ENCODE results near the gene ZNF77. TPM values are rescaled to one million over a fixed set of nuclear protein-coding genes. Genes with fewer than 3 reads are reported as not detected.

Gene ZNF77
- polyA plus RNA-seq, 1 of the 3 experiments (the other 2 are of a cell fraction) = 4.4 TPM

DNA sequence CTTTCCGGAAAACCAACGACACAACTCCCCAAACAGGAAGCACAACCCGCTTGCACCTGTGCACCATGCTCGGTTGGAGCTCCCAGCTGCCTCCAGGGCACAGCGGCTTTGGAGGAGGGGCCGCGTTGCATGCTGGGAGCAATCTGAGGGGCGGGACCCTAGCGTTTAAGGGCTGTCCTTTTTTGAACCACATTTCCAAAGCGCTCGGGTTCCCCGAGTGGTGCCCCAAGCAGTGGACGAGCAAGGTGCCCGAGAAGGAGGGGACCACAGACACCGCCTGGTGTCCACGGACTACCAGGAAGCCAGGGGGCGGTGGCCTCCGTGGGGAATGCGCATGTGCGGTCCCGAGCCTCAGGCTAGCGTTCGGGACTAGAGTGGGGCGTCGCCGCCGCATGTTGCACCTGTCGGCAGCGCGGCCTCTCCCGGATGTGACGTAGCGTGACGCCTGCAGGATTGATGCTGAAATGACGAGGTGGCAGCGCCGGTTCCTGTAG lies 56.0 kb downstream of the ZNF77 start (continued):
- TF ChIP-seq, protein P1, sequence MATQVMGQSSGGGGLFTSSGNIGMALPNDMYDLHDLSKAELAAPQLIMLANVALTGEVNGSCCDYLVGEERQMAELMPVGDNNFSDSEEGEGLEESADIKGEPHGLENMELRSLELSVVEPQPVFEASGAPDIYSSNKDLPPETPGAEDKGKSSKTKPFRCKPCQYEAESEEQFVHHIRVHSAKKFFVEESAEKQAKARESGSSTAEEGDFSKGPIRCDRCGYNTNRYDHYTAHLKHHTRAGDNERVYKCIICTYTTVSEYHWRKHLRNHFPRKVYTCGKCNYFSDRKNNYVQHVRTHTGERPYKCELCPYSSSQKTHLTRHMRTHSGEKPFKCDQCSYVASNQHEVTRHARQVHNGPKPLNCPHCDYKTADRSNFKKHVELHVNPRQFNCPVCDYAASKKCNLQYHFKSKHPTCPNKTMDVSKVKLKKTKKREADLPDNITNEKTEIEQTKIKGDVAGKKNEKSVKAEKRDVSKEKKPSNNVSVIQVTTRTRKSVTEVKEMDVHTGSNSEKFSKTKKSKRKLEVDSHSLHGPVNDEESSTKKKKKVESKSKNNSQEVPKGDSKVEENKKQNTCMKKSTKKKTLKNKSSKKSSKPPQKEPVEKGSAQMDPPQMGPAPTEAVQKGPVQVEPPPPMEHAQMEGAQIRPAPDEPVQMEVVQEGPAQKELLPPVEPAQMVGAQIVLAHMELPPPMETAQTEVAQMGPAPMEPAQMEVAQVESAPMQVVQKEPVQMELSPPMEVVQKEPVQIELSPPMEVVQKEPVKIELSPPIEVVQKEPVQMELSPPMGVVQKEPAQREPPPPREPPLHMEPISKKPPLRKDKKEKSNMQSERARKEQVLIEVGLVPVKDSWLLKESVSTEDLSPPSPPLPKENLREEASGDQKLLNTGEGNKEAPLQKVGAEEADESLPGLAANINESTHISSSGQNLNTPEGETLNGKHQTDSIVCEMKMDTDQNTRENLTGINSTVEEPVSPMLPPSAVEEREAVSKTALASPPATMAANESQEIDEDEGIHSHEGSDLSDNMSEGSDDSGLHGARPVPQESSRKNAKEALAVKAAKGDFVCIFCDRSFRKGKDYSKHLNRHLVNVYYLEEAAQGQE (IDR thresholded peaks at IDR 0.05; ENCODE audit: low read depth, low read length) = no peak
- TF ChIP-seq ELF1 (IDR thresholded peaks at IDR 0.05) = no peak

DNA sequence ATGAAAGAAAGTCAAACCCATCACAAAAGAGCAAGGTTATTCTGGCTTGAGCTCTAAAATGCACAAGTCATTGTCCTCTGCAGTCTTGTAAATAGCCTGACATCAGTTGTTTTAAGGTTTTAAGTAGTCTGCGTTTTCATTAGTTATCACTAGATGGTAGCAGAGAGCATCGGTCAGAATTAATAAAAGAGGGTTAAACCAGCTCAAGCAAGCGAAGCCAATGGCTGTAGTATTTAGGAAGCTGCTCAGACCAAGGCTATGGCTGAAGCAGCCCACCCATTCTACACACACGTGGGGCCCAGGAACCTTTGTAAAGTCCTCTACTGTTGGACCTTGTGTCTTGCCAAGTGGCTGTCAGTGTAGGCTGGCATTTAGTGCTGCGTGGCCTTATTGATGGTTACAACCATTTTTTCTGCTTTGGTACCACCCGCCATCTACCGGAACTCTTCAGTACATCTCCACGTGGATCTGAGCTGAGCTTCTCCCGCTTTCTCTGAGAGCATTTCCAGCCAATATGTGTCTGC lies 57.3 kb downstream of the ZNF77 start:
- H3F3A ChIP-seq (replicated peaks; ENCODE audit: insufficient read depth) = no peaks in the 10 kb centered on the region

More for the DNA sequence above, 57.3 kb downstream of the ZNF77 start:
- peak; percentile 78 for DNase-seq
- WGBS (ENCODE audit: low lambda C conversion rate) = 34% methylated on average over 8 of the region's 9 CpGs
- peak; percentile 35; the same call in 1 of the 2 replicates for TF ChIP-seq SMC3 (IDR thresholded peaks at IDR 0.05; ENCODE audit: low read depth, low read length)
- peak; percentile 70 for TF ChIP-seq RAD21 (IDR thresholded peaks at IDR 0.05; ENCODE audit: low read length)
- TF ChIP-seq, protein P2, sequence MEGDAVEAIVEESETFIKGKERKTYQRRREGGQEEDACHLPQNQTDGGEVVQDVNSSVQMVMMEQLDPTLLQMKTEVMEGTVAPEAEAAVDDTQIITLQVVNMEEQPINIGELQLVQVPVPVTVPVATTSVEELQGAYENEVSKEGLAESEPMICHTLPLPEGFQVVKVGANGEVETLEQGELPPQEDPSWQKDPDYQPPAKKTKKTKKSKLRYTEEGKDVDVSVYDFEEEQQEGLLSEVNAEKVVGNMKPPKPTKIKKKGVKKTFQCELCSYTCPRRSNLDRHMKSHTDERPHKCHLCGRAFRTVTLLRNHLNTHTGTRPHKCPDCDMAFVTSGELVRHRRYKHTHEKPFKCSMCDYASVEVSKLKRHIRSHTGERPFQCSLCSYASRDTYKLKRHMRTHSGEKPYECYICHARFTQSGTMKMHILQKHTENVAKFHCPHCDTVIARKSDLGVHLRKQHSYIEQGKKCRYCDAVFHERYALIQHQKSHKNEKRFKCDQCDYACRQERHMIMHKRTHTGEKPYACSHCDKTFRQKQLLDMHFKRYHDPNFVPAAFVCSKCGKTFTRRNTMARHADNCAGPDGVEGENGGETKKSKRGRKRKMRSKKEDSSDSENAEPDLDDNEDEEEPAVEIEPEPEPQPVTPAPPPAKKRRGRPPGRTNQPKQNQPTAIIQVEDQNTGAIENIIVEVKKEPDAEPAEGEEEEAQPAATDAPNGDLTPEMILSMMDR (IDR thresholded peaks at IDR 0.05) = peak; percentile 70
- TF ChIP-seq, protein P3, sequence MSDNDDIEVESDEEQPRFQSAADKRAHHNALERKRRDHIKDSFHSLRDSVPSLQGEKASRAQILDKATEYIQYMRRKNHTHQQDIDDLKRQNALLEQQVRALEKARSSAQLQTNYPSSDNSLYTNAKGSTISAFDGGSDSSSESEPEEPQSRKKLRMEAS (IDR thresholded peaks at IDR 0.05; ENCODE audit: low read depth) = no peak
- no peak for TF ChIP-seq RXRA (IDR thresholded peaks at IDR 0.05; ENCODE audit: borderline replicate concordance, low read depth)
- no peak for TF ChIP-seq FOSL2 (IDR thresholded peaks at IDR 0.05; ENCODE audit: borderline replicate concordance, low read depth)
- POLR2A ChIA-PET = interaction anchor here (2.1 kb wide), 1 partner anchor 63 kb away, joined by 8 read pairs; no protein-coding TSS in a partner anchor
- peaks cover 0 to 3% of the 10 kb centered on the region in 2 experiments; a peak in 1 of 4 replicates for H3K4me1 ChIP-seq (ENCODE audit: control insufficient read depth in 1 of 2, insufficient read depth in 2 of 2, low read depth in 1 of 2, low read length in 1 of 2)
- no peaks in the 10 kb centered on the region for H3K9me2 ChIP-seq
- no peak overlapping the region for H3K4me2 ChIP-seq
- no peak overlapping the region for H3K9ac ChIP-seq
- no peaks in the 10 kb centered on the region for H3K27me3 ChIP-seq (ENCODE audit: insufficient read depth)
- H4K20me1 ChIP-seq (ENCODE audit: insufficient read depth) = no peaks in the 10 kb centered on the region
- no peak overlapping the region for H3K4me3 ChIP-seq (ENCODE audit: low read depth in 2 of 2, low read length in 1 of 2)
- no peaks in the 10 kb centered on the region for H3K36me3 ChIP-seq (replicated peaks in 1 of 2; ENCODE audit: control insufficient read depth in 1 of 2, insufficient read depth in 2 of 2, low read length in 1 of 2)
- no peaks in the 10 kb centered on the region for H3K79me2 ChIP-seq (ENCODE audit: insufficient read depth)
- no peak overlapping the region for H2AFZ ChIP-seq (ENCODE audit: low read depth)
- CTCF ChIA-PET = interaction anchor here (0.5 to 2.6 kb wide), 36 partner anchors 9 to 1341 kb away, joined by 3 to 25 read pairs (median 4); partner anchors contain the start of genes ZNF556, ZNF57 and ZNF77
- no peak overlapping the region for H3K27ac ChIP-seq (ENCODE audit: low read depth in 2 of 2, low read length in 1 of 2)
- H3K9me3 ChIP-seq = no peaks in the 10 kb centered on the region
